ENCODE results near the gene TMED6.
A peak's percentile ranks its signal among the peaks of the same experiment; 100 is the strongest.

Gene TMED6

GRCh38 chr16:69322343-69322742 lies 29.2 kb downstream of the TMED6 start:
- no peak for DNase-seq

GRCh38 chr16:69321080-69321479 lies 30.5 kb downstream of the TMED6 start:
- DNase-seq: no peak

- no peak for DNase-seq
Measured at GRCh38 chr16:69320740-69321073, 30.9 kb downstream of the TMED6 start.

- DNase-seq: no peak
Measured at GRCh38 chr16:69319826-69320739, 31.5 kb downstream of the TMED6 start.

- no peak for DNase-seq
Measured at GRCh38 chr16:69319381-69319780, 32.2 kb downstream of the TMED6 start.

GRCh38 chr16:69318911-69319289 lies 32.7 kb downstream of the TMED6 start:
- no peak for DNase-seq

GRCh38 chr16:69318177-69318910 lies 33.2 kb downstream of the TMED6 start:
- DNase-seq: no peak

- no peak for DNase-seq
Measured at GRCh38 chr16:69316595-69317034, 35.0 kb downstream of the TMED6 start.

- DNase-seq: no peak
Measured at GRCh38 chr16:69315486-69316311, 35.9 kb downstream of the TMED6 start.

- DNase-seq: no peak
Measured at GRCh38 chr16:69314534-69314933, 37.1 kb downstream of the TMED6 start.

- no peak for DNase-seq
Measured at GRCh38 chr16:69313469-69313868, 38.1 kb downstream of the TMED6 start.

GRCh38 chr16:69311533-69312387 lies 39.8 kb downstream of the TMED6 start:
- peak; percentile 43 for DNase-seq

GRCh38 chr16:69310653-69311532 lies 40.7 kb downstream of the TMED6 start, which contains the start of gene VPS4A:
TSS of gene VPS4A (plus strand) at chr16:69311350. CDS start at chr16:69311512, 162 bp downstream.
- DNase-seq: peak; percentile 95

- no peak for DNase-seq
Measured at GRCh38 chr16:69309316-69309715, 42.3 kb downstream of the TMED6 start.

- DNase-seq: no peak
Measured at GRCh38 chr16:69307856-69308255, 43.7 kb downstream of the TMED6 start.

- no peak for DNase-seq
Measured at GRCh38 chr16:69307091-69307490, 44.5 kb downstream of the TMED6 start.

GRCh38 chr16:69306031-69306430 lies 45.6 kb downstream of the TMED6 start:
- no peak for DNase-seq

- DNase-seq: no peak
Measured at GRCh38 chr16:69302301-69302700, 49.3 kb downstream of the TMED6 start.

GRCh38 chr16:69301861-69302260 lies 49.7 kb downstream of the TMED6 start:
- DNase-seq: no peak

GRCh38 chr16:69301187-69301586 lies 50.4 kb downstream of the TMED6 start:
- DNase-seq: no peak

- DNase-seq: no peak
Measured at GRCh38 chr16:69298261-69298660, 53.3 kb downstream of the TMED6 start.

Measured in inflammatory macrophage treated with lipopolysaccharide for 4 hours (primary cell).